A549 (cell line): Measurements from ENCODE around the gene NFKB2.

Experiments used
- CEBPB ChIP-seq, 2 experiments: fragments of >200 bp in 1 of 2; sonication (Bioruptor Twin) in 1 of 2; formaldehyde crosslinking in 1 of 2; IDR thresholded peaks; 2 replicates each; pipeline ENCODE4 v1.6.1; 2012 to 2016
- CTCF ChIP-seq: fragments of >200 bp; sonication (Bioruptor Twin); formaldehyde crosslinking; IDR thresholded peaks from 3 replicates; pipeline ENCODE4 v1.5.1; 2016
- EP300 ChIP-seq, 2 experiments: fragments of >200 bp; sonication (Bioruptor Twin); formaldehyde crosslinking; IDR thresholded peaks; 2 replicates in 1 of 2; 3 replicates in 1 of 2; pipeline ENCODE4 v1.6.1; 2016 to 2017
- MAX ChIP-seq: IDR thresholded peaks from 2 replicates; pipeline ENCODE4 v1.6.1; 2012
- MYC ChIP-seq: IDR thresholded peaks from 2 replicates; pipeline ENCODE4 v1.6.1; 2012; ENCODE audit warnings: mild to moderate bottlenecking, inconsistent platforms, low read length, improper control_type of control experiment, borderline replicate concordance
- RAD21 ChIP-seq, 2 experiments: fragments of >200 bp in 1 of 2; sonication (Bioruptor Twin) in 1 of 2; formaldehyde crosslinking in 1 of 2; IDR thresholded peaks in 1 of 2; conservative IDR thresholded peaks in 1 of 2; 2 replicates in 1 of 2; 3 replicates in 1 of 2; pipeline ENCODE4 v1.6.1; 2012 to 2018; ENCODE audit warnings: inconsistent platforms in 1 of 2
- RCOR1 ChIP-seq: fragments of 150-350 bp; IDR thresholded peaks from 2 replicates; pipeline ENCODE4 v1.6.1; 2014; ENCODE audit warnings: antibody characterized with exemption, low read length, low read depth
- RNF2 ChIP-seq: fragments of 200-600 bp; sonication (generic); IDR thresholded peaks from 2 replicates; pipeline ENCODE4 v1.6.1; 2016; ENCODE audit warnings: low read depth, mild to moderate bottlenecking, antibody characterized with exemption, moderate library complexity, borderline replicate concordance

- TF ChIP-seq RCOR1 = no peak
- TF ChIP-seq RNF2 = no peak
- no peak for TF ChIP-seq CTCF
- no peak for TF ChIP-seq MAX
- no peak for TF ChIP-seq MYC
- no peak for TF ChIP-seq RAD21 (conservative IDR thresholded peaks at IDR 0.05 in 1 of 2, IDR thresholded peaks at IDR 0.05 in 1 of 2)
- TF ChIP-seq CEBPB (IDR thresholded peaks at IDR 0.05) = no peak
- no peak for TF ChIP-seq EP300 (IDR thresholded peaks at IDR 0.05)
Measured at GRCh38 chr10:102367441-102367840, 28.1 kb upstream of the NFKB2 start.
